ENCODE results near the gene TENM3. TPM values are rescaled to one million over a fixed set of nuclear protein-coding genes. Genes with fewer than 3 reads are reported as not detected.

TENM3 gene
- total and polyA plus RNA-seq, 10 of the 15 experiments (the other 5 are each of a cell fraction or from before 2014, with no cell fraction given) = 0.01 to 1.7 (median 0.08) TPM; not detected in 2

- ATAC-seq = no peak
- no peak for FAIRE-seq
- Histone ChIP-seq H3K4me1 (ENCODE audit: control insufficient read depth, insufficient read depth, low read length) (no peaks in the 10 kb centered on the region), H3K27ac (ENCODE audit: control insufficient read depth, insufficient read depth) (no peak overlapping the region), H3K27me3 (replicated peaks in 1 of 2; ENCODE audit: control insufficient read depth in 2 of 2, insufficient read depth in 2 of 2, low read length in 1 of 2) (no peaks in the 10 kb centered on the region), H4K20me1 (ENCODE audit: control insufficient read depth, insufficient read depth) (no peaks in the 10 kb centered on the region), H3K79me2 (ENCODE audit: control insufficient read depth, insufficient read depth, low read length) (no peaks in the 10 kb centered on the region), H3K4me3 (no peak overlapping the region), H3K9ac (ENCODE audit: control insufficient read depth, insufficient read depth, low read length) (no peak overlapping the region), H3K36me3 (ENCODE audit: control insufficient read depth in 2 of 2, insufficient read depth in 2 of 2, low read length in 1 of 2) (no peaks in the 10 kb centered on the region), H3K4me2 (ENCODE audit: control insufficient read depth, insufficient read depth) (no peak overlapping the region), H2AFZ (ENCODE audit: control insufficient read depth, low read depth, low read length) (no peak overlapping the region), H3K9me3 (replicated peaks; ENCODE audit: control insufficient read depth, insufficient read depth, low read length) (no peaks in the 10 kb centered on the region)
- ChIA-PET RAD21 (ENCODE audit: unreplicated experiment) (no interaction called here), CTCF (interaction anchor here (0.7 kb wide), 1 partner anchor 101 kb away, joined by 3 read pairs; no protein-coding TSS in a partner anchor), POLR2A (no interaction called here), SMC1A (ENCODE audit: uncharacterized antibody, unreplicated experiment) (no interaction called here)
- in situ Hi-C loops (cut with MboI) = no loop called here
- TF ChIP-seq CHD1 (IDR thresholded peaks at IDR 0.05; ENCODE audit: low read depth, low read length) = no peak
- no peak for TF ChIP-seq FOXM1 (IDR thresholded peaks at IDR 0.05; ENCODE audit: low read depth, low read length)
- TF ChIP-seq NFIC (IDR thresholded peaks at IDR 0.05; ENCODE audit: low read depth, low read length) = no peak
- no TSS peak for BruUV-seq (replicated peaks)
- intact Hi-C loops (cut with micrococcal nuclease; ENCODE audit: unreplicated experiment) = no loop called here
- WGBS (ENCODE audit: insufficient coverage, insufficient replicate concordance, low lambda C conversion rate, missing lambda C conversion rate) = 31% methylated on average over 5 of the region's 5 CpGs
- DNase-seq (ENCODE audit: low read depth, low spot score) = no peak
Measured at GRCh38 chr4:182409271-182409670, 166.1 kb downstream of the TENM3 start.

- Histone ChIP-seq H3K9ac (ENCODE audit: control insufficient read depth, insufficient read depth, low read length) (no peak overlapping the region), H3K27ac (ENCODE audit: control insufficient read depth, insufficient read depth) (no peak overlapping the region), H3K36me3 (ENCODE audit: control insufficient read depth in 2 of 2, insufficient read depth in 2 of 2, low read length in 1 of 2) (no peaks in the 10 kb centered on the region), H3K27me3 (replicated peaks in 1 of 2; ENCODE audit: control insufficient read depth in 2 of 2, insufficient read depth in 2 of 2, low read length in 1 of 2) (no peaks in the 10 kb centered on the region), H2AFZ (ENCODE audit: control insufficient read depth, low read depth, low read length) (no peak overlapping the region), H3K9me3 (replicated peaks; ENCODE audit: control insufficient read depth, insufficient read depth, low read length) (no peaks in the 10 kb centered on the region), H3K4me2 (ENCODE audit: control insufficient read depth, insufficient read depth) (no peak overlapping the region), H4K20me1 (ENCODE audit: control insufficient read depth, insufficient read depth) (no peaks in the 10 kb centered on the region), H3K4me3 (no peak overlapping the region), H3K4me1 (ENCODE audit: control insufficient read depth, insufficient read depth, low read length) (no peaks in the 10 kb centered on the region), H3K79me2 (ENCODE audit: control insufficient read depth, insufficient read depth, low read length) (no peaks in the 10 kb centered on the region)
- no peak for DNase-seq (ENCODE audit: low read depth, low spot score)
- in situ Hi-C loops (cut with MboI) = no loop called here
- ChIA-PET POLR2A (no interaction called here), SMC1A (ENCODE audit: uncharacterized antibody, unreplicated experiment) (interaction anchor here (1.2 kb wide), 1 partner anchor 11 kb away, joined by 3 read pairs; no protein-coding TSS in a partner anchor), CTCF (no interaction called here), RAD21 (ENCODE audit: unreplicated experiment) (no interaction called here)
- no peak for ATAC-seq
- WGBS (ENCODE audit: insufficient coverage, insufficient replicate concordance, low lambda C conversion rate, missing lambda C conversion rate) = 67% methylated on average over 3 of the region's 3 CpGs
- no TSS peak for BruUV-seq (replicated peaks)
- intact Hi-C loops (cut with micrococcal nuclease; ENCODE audit: unreplicated experiment) = no loop called here
- no peak for FAIRE-seq
- TF ChIP-seq IRF3 (IDR thresholded peaks at IDR 0.05) = no peak
- no peak for TF ChIP-seq CHD1 (IDR thresholded peaks at IDR 0.05; ENCODE audit: low read depth, low read length)
- TF ChIP-seq RELA (IDR thresholded peaks at IDR 0.05; ENCODE audit: borderline replicate concordance, partially characterized antibody) = no peak
- TF ChIP-seq CHD2 (IDR thresholded peaks at IDR 0.05; ENCODE audit: borderline replicate concordance, low read depth, low read length) = no peak
- no peak for TF ChIP-seq CBX3 (IDR thresholded peaks at IDR 0.05; ENCODE audit: borderline replicate concordance, low read depth)
- no peak for TF ChIP-seq SMC3 (IDR thresholded peaks at IDR 0.05; ENCODE audit: borderline replicate concordance, low read length)
- TF ChIP-seq NR2C2 (IDR thresholded peaks at IDR 0.05; ENCODE audit: borderline replicate concordance, control insufficient read depth, insufficient read length, low read depth) = no peak
- TF ChIP-seq SREBF2 (IDR thresholded peaks at IDR 0.05; ENCODE audit: low read length) = no peak
- no peak for TF ChIP-seq RAD21 (IDR thresholded peaks at IDR 0.05; ENCODE audit: insufficient read depth, low read depth, low read length)
- TF ChIP-seq GABPA (IDR thresholded peaks at IDR 0.05; ENCODE audit: low read depth) = no peak
- TF ChIP-seq EP300 (IDR thresholded peaks at IDR 0.05; ENCODE audit: borderline replicate concordance in 1 of 2, control insufficient read depth in 1 of 2, low read depth in 2 of 2, low read length in 2 of 2) = no peak
- no peak for TF ChIP-seq E2F8 (IDR thresholded peaks at IDR 0.05; ENCODE audit: low read depth, partially characterized antibody)
- no peak for TF ChIP-seq ZNF24 (IDR thresholded peaks at IDR 0.05)
- TF ChIP-seq NR2C1 (IDR thresholded peaks at IDR 0.05) = no peak
Measured at GRCh38 chr4:182411391-182411790, 168.2 kb downstream of the TENM3 start.

All from GM12878 (cell line).